Mesothelial cell of epicardium (in vitro differentiated cells): ENCODE data around the gene TPRX1. TPM values are rescaled to one million over a fixed set of nuclear protein-coding genes. Genes with fewer than 3 reads are reported as not detected.

ENCODE experiments used
- DNase-seq, 2 experiments: peaks; one replicate each; pipeline ENCODE4 v3.0.0; 2021; ENCODE audit warnings: low spot score in 2 of 2; ENCODE audit not compliant: unreplicated experiment in 2 of 2
- H3K27ac Mint-ChIP-seq: 2 replicates; pipeline ENCODE4 v1.8.0; 2021; ENCODE audit warnings: mixed read lengths
- H3K27me3 Mint-ChIP-seq: 2 replicates; pipeline ENCODE4 v1.8.0; 2021; ENCODE audit warnings: low read depth, mixed read lengths
- H3K36me3 Mint-ChIP-seq: 2 replicates; pipeline ENCODE4 v1.8.0; 2021; ENCODE audit warnings: mixed read lengths
- H3K4me1 Mint-ChIP-seq: 2 replicates; pipeline ENCODE4 v1.8.0; 2021; ENCODE audit warnings: mixed read lengths
- H3K4me3 Mint-ChIP-seq: 2 replicates; pipeline ENCODE4 v1.8.0; 2021; ENCODE audit warnings: mild to moderate bottlenecking, moderate library complexity, mixed read lengths
- H3K9me3 Mint-ChIP-seq: 2 replicates; pipeline ENCODE4 v1.8.0; 2021; ENCODE audit warnings: mixed read lengths
- CTCF ChIP-seq: fragments of 200-600 bp; sonication (generic); IDR thresholded peaks from one replicate; pipeline ENCODE4 v1.5.0; 2021; ENCODE audit warnings: antibody characterized with exemption; ENCODE audit not compliant: unreplicated experiment
- total RNA-seq: library from RNA; stranded (reverse); gene quantifications from 3 replicates; pipeline ENCODE4 v1.2.1, GENCODE V29; 2021

TPRX1 gene
- total RNA-seq, 1 donor from 2014 or later: not detected

- no peaks in the 10 kb centered on the region for H3K4me1 Mint-ChIP-seq
- no peak for DNase-seq
- H3K4me3 Mint-ChIP-seq: no peak overlapping the region
- H3K9me3 Mint-ChIP-seq: peaks cover 4% of the 10 kb centered on the region
- TF ChIP-seq CTCF: no peak
- peaks cover 23% of the 10 kb centered on the region for H3K36me3 Mint-ChIP-seq
- H3K27me3 Mint-ChIP-seq: no peaks in the 10 kb centered on the region
- no peak overlapping the region for H3K27ac Mint-ChIP-seq
Observed at GRCh38 chr19:47762151-47762550, 42.2 kb downstream of the TPRX1 start.

- no peaks in the 10 kb centered on the region for H3K27me3 Mint-ChIP-seq
- H3K36me3 Mint-ChIP-seq: peaks cover 28% of the 10 kb centered on the region
- no peak for DNase-seq
- TF ChIP-seq CTCF: no peak
- peaks cover 4% of the 10 kb centered on the region for H3K9me3 Mint-ChIP-seq
- H3K4me3 Mint-ChIP-seq: no peak overlapping the region
- H3K4me1 Mint-ChIP-seq: no peaks in the 10 kb centered on the region
- H3K27ac Mint-ChIP-seq: no peak overlapping the region
Observed at GRCh38 chr19:47761566-47761965, 42.8 kb downstream of the TPRX1 start.

GRCh38 chr19:47760632-47760999, 43.7 kb downstream of the TPRX1 start:
- H3K27me3 Mint-ChIP-seq: no peaks in the 10 kb centered on the region
- H3K27ac Mint-ChIP-seq: no peak overlapping the region
- peaks cover 4% of the 10 kb centered on the region for H3K9me3 Mint-ChIP-seq
- TF ChIP-seq CTCF: no peak
- no peaks in the 10 kb centered on the region for H3K4me1 Mint-ChIP-seq
- H3K4me3 Mint-ChIP-seq: no peak overlapping the region
- DNase-seq: no peak
- peaks cover 28% of the 10 kb centered on the region for H3K36me3 Mint-ChIP-seq

GRCh38 chr19:47758443-47758804, 45.9 kb downstream of the TPRX1 start:
- Mint-ChIP-seq H3K4me3 (no peak overlapping the region), H3K4me1 (no peaks in the 10 kb centered on the region), H3K36me3 (peaks cover 32% of the 10 kb centered on the region), H3K27me3 (no peaks in the 10 kb centered on the region), H3K9me3 (peaks cover 4% of the 10 kb centered on the region), H3K27ac (no peak overlapping the region)
- DNase-seq: no peak
- TF ChIP-seq CTCF: no peak

GRCh38 chr19:47757617-47758442, 46.5 kb downstream of the TPRX1 start:
- no peak overlapping the region for H3K27ac Mint-ChIP-seq
- H3K4me3 Mint-ChIP-seq: no peak overlapping the region
- peaks cover 4% of the 10 kb centered on the region for H3K9me3 Mint-ChIP-seq
- H3K36me3 Mint-ChIP-seq: peaks cover 35% of the 10 kb centered on the region
- TF ChIP-seq CTCF: no peak
- DNase-seq: no peak
- no peaks in the 10 kb centered on the region for H3K27me3 Mint-ChIP-seq
- no peaks in the 10 kb centered on the region for H3K4me1 Mint-ChIP-seq
